NCI-H2171 (cell line): ENCODE results near the gene PDXK.
"Not testable (repeated sequence)": the region's sequence is repeated elsewhere in the genome, so short reads cannot be mapped to it uniquely, and the experiment has no call there.

ENCODE experiments used
- DNase-seq: peaks from one replicate; lab custom pipeline; 2025; lab: John Stamatoyannopoulos, UW

The PDXK gene

DNA sequence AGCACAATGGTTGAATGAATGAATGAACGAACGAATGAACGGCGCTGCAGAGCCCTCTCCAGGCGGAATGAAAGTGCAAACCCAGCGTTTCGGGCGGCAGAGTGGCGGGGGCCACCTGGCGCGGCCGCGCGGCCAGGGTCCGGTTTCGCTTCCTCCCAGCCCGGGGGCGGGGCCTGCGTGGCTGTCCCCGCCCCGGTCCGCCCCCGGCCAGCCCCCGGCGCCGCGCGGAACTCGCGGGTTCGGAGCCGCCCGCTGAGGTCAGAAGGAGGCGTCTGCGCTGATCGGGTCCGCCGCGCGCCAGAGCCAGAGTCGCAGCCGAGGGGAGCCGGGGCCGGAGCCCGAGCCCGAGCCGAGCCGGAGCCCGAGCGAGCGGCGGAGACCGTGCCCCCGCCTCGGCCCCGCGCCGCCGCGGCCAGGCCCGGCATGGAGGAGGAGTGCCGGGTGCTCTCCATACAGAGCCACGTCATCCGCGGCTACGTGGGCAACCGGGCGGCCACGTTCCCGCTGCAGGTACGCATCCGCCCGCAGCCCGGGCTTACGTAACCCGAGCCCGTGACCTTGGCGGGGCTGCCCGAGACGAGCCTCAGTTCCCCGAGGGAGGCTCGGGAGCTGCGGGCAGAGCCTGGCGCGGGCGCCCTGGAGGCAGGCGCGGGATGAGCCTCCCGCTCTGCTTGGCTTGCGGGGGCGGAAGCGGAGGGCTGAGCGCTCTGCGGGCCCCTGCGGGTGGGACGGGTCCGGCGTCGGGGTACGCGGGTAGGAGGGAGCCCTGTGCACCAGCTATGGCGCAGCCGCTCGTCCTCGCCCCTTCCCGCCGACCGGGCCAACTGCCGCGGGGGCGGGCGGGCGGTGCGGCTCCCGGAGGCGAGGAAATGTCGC, at the start of gene PDXK:
Gene PDXK, plus strand, starts transcription at position 258 of the 876 bp plus-strand sequence. Its CDS starts 166 bp downstream, at position 424.
- peak; percentile 64 for DNase-seq

DNA sequence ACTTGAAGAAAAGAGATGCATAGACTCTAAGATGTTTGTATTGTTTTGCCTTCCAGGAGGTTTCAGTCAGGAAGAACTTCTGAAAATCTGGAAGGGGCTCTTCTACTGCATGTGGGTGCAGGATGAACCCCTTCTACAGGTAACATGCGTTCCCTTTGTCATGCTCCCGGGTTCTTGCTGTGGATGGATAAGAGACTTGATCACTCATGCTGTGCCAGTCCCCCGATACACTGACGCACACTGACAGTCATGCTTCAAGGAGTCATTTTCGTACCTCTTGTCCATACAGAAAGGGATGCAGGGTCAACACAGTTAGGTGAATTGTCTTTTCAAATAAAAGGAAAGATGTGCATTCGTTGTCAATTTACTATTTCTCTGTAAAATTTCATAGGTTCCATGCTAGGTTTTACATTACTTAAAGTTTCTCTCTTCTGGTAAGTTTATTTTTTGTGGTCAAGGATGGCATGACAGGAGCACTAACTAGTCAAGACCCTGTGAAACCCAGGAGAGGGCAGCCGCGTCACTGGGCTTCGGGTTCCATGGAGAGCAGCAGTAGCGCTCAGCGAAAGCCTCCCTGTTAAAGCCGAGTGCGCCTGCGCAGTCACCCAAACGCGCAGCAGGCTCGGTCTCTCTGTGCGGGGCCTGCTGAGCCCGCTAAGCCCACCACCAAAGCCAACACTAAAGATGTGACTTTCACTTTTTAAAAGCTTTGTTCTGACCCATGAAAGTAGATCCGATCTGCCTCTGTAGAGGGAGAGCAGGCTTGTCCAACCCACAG, 48.9 kb upstream of the PDXK start:
- DNase-seq: no peak

DNA sequence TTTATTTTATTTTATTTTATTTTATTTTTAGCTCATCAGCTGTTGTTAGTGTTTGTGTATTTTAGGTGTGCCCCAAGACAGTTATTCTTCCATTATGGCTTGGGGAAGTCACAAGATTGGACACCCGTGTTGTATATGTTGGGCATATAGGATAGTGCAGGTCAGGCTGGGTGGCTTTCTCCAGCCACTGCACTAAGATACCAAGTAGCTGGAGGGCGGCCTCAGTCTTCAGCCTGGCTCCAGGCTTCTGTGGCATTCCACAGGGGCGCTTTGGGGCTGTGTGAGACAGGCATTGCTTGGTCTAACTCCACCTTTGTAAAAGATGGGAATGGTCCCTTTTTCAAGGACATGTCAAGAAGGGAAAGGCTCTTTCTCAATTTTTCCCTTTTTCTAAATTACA, 43.1 kb upstream of the PDXK start:
- DNase-seq: no peak

DNA sequence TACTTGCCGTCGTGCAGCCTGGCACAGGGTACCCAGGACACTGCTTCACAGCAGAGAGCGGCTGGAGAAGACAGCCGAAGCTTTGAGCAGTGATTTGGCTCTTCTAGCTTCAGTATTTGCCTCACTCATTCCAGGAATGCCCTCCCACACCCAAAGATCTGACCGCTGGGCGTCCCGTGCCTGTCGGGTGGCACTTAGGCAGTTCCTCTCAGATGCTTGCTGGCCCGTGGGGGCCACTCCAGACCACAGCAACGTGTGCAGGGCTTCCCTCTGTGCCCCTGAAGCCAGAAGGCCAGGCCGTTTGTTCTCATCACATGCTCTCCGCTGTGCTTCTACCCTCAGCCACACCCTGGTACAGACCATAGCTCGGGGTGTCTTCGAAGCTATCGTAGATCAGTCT, 42.5 kb upstream of the PDXK start:
- DNase-seq: no peak

DNA sequence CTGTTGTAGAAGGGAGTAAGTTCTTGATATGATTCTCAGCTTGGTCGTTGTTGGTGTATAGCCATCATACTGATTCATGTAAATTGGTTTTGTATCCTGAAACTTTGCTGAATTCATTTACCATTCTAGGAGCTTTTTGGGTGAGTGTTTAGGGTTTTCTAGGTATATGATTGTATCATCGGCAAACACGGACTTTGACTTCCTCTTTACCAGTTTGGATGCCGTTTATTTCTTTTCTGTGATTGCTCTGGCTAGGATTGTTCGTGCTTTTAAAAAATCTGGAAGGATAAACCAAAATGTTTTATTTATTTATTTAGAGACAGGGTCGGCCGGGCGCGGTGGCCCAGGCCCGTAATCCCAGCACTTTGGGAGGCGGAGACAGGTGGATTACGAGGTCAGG, 39.0 kb upstream of the PDXK start:
- no peak for DNase-seq

DNA sequence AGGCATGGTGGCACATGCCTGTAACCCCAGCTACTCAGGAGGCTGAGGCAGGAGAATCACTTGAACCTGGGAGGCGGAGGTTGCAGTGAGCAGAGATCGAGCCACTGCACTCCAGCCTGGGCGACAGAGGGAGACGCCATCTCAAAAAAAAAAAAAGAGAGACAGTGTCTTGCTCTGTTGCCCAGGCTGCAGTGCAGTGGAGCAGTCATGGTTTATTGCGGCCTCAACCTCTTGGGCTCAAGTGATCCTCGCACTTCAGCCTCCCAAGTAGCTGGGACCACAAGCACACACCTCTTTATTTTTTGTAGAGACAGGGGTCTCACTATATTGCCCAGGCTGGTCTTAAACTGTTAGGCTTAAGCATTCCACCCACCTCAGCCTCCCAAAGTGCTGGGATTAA, 38.5 kb upstream of the PDXK start:
- DNase-seq: not testable (repeated sequence)

DNA sequence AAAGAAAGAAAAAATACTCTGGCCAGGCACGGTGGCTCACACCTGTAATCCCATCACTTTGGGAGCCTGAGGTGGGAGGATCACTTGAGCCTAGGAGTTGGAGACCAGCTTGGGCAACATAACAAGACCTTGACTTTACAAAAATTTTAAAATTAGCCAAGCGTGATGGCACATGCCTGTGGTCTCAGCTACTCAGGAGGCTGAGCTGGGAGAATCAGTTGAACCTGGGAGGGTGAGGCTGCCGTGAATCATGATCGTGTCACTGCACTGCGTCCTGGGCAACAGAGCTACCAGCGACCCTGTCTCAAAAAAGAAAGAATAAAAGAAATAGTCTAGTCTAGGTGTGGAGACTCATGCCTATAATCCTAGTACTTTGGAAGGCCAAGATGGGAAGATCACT, 37.3 kb upstream of the PDXK start:
- no peak for DNase-seq

DNA sequence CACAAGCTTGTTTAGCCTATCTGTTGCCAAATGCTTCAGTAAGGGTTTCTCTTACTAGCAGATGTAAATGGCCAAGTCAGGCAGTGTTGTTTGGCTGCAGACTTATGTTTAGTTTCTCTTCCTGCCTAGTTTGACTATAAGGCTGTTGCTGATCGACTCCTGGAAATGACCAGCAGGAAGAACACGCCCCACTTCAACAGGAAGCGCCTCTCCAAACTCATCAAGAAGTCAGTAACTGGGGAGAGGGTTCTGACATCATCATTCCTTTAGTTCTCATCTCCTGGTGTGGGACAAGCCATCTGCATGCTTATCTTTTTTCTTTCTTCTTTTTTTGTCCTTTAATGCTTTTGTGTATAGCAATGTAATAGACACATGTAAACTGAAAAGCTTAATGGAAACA, 34.5 kb upstream of the PDXK start:
- DNase-seq: no peak

DNA sequence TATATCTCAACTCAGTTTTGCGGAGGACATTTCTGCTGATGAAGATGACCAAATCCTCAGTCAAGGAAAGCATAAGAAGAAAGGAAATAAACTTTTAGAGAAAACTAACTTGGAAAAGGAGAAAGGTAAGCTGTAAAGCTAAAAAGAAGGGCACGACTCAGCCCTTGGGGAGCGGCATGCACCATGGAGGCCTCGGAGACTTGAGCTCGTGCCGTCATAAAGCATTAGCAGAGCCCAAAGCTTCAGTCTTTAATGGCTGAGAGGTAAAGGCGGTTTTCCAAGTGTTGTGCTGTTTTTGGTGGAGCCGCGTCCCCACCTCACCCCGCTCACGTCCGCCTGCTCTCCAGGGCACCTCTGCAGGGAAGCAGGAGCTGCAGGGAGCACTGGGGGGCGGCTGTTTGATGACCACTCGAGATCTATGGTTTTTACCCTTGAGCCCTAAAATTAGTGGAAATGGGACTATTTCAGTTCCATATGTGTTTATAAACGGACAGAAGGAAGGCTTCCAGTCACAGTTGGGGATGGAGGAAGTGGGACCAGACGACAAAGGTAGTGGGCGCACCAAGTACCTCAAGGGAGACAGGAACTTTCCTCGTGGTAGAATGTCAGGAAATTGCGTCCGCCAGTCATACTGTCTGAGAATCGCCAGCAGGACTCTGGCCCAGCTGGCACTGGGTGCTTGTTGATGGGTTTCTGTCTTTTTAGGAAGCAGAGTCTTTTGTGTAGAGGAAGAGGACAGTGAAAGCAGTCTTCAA, 31.9 kb upstream of the PDXK start:
- no peak for DNase-seq

DNA sequence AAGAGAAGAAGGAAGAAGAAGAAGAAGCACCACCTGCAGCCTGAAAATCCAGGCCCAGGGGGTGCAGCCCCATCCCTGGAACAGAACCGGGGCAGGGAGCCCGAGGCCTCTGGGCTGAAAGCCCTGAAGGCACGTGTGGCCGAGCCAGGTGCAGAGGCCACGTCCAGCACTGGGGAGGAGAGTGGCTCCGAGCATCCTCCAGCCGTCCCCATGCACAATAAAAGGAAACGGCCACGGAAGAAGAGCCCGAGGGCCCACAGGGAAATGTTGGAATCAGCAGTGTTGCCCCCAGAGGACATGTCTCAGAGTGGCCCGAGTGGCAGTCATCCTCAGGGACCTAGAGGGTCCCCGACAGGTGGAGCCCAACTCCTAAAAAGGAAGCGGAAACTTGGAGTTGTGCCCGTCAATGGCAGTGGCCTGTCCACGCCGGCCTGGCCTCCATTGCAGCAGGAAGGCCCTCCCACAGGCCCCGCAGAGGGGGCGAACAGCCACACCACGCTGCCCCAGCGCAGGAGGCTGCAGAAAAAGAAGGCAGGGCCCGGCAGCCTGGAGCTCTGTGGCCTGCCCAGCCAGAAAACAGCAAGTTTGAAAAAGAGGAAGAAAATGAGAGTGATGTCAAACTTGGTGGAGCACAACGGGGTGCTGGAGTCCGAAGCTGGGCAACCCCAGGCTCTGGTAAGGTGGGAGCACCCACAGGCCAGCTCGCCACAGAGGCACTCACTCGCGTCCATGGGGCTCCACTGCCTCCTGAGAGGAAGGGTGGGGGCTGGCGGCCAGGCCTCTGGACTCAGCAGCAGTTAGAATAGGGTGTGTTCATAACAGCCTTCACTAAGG, 31.1 kb upstream of the PDXK start:
- DNase-seq: no peak

DNA sequence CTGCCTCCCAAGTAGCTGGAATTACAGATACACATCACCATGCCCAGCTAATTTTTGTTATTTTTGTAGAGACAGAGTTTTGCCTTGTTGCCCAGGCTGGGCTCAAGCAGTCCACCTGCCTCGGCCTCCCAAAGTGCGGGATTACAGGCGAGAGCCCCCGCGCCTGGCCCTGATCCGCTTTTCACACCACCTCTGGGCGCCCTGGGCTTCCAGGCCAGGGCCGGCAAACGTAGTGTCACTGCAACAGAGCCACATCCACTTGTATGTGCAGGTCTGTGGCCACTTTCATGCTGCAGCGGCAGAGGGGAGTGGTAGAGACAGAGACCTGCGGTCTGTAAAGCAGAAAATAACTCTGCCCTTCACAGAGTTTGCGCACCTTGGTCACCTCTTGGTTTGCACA, 30.0 kb upstream of the PDXK start:
- DNase-seq: no peak

DNA sequence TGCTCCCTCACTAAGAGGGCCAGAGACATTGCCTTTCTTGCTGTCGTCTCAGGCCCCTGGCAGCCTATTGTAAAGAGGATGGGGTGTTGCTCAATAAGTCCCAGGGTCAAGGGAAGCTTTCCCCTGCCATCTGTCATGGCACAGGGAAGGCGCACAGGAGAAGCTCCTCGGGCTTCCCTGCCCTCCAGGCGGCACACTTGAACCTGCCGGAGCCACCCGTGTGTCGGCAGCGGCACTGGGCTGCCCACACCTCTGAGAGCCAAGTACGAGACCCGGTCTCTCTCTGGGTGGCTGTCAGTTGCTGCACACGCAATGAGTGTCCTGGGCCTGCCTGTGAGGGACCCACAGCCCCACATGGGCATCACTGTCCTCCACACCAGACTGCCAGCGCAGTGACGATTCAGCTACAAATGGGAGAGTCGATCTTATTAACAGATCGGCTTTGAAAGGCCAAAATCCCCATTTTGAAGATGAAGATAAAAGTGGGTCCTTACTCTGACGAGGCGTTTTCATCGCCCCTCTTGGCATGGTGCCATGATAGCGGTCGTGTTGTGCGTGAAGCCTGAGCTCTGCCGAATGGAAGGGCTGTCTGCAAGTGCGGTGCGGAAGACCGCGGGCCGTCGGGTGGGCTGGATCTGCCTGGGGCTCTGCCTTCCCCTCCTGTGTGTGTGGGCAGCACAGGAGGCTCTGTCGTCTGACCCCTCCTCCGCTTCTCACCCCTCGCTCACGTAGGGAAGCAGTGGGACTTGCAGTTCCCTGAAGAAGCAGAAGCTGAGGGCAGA, 29.2 kb upstream of the PDXK start:
- no peak for DNase-seq

DNA sequence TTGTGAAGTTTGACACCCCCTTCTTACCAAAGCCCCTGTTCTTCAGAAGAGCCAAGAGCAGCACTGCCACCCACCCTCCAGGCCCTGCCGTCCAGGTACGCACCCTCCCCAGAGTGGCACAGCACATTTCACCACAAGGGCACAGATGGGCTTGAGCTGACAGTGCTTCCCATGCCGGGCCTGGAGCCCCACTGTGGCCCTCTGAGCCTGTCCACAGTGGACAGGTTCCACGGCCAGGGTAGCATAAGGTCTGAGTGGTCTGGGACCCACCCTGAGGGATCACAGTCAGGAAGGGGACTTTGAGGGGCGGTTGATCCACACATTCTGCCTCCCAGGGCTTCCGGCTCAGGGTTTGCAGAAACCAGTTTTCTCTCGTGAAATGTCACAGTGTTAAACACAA, 28.6 kb upstream of the PDXK start:
- DNase-seq: no peak

DNA sequence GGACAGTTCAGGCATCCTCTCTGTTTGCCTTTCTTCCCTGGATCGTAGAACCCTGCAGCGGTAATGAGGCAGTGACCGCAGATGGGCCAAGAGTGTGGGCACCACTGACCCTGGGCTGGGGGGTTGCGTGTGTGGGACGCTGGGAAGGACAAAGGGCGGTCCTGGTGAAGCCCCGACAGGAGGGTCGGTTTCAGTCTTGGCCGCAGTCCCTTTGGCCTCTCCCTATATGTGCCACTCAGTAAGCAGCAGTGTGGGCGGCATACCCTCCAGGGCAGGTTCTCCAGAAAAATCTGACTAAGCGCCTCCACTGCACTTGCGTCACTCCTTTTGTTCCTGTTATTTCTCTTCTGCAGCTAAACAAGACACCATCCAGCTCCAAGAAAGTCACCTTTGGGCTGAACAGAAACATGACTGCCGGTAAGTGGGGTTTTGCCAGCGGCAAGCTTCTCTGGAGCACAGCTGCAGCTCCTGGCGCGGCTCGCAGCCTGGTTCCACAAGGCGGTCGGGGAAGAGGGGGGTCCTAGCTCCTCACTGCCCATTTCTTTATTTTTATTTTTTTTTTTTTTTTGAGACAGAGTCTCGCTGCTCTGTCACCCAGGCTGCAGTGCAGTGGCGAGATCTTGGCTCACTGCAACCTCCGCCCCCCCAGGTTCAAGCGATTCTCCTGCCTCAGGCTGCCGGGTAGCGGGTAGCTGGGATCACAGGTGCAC, 27.7 kb upstream of the PDXK start:
- no peak for DNase-seq

DNA sequence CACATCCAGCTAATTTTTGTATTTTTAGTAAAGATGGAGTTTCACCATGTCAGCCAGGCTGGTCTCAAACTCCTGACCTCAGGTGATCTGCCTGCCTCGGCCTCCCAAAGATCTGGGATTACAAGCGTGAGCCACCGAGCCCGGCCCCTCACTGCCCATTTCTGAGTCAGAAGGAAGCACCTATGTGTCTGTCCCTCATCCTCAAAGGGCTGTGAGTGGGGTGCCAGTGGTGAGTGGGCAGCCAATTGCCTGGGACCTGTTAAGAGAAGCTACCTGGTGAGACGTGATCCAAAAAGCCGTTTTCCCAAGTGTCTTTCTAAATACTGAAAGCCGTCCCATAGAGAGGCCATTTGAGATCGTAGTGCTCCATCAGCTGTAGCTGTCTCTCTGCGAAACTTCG, 27.1 kb upstream of the PDXK start:
- DNase-seq: no peak

DNA sequence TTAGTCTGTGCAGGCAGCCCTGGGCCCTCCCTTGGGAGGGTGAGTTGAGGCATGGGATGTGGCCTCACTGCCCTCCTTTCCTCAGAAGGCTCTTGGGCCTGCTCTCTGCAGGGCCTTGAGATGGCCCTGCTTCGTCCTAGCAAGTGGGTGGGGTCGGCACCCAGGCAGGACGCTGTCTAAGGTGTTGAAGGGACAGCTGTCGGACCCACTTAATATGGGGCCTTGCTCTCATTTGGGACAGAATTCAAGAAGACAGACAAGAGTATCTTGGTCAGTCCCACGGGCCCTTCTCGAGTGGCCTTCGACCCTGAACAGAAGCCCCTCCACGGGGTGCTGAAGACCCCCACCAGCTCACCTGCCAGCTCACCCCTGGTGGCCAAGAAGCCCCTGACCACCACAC, 26.0 kb upstream of the PDXK start:
- DNase-seq: no peak

DNA sequence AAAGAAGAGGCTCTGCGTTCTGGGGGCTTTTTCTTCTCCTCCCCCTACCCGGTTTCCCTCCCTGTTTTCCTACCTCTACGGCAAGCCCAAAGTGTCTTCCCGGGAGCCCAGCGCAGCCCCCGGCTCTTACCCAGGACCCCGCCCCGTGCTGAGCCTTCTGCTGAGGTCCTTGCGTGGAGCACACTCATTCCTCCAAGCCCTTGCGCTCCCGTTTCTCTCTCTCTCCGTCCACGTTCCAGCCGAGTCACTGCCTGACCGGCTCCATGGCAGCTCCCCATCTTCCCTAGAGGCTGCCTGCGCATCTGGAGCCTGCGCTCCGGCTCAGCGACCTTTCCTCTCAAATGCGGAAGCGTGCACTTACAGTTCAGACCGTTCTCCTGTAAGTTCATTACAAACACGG, 24.9 kb upstream of the PDXK start:
- no peak for DNase-seq

DNA sequence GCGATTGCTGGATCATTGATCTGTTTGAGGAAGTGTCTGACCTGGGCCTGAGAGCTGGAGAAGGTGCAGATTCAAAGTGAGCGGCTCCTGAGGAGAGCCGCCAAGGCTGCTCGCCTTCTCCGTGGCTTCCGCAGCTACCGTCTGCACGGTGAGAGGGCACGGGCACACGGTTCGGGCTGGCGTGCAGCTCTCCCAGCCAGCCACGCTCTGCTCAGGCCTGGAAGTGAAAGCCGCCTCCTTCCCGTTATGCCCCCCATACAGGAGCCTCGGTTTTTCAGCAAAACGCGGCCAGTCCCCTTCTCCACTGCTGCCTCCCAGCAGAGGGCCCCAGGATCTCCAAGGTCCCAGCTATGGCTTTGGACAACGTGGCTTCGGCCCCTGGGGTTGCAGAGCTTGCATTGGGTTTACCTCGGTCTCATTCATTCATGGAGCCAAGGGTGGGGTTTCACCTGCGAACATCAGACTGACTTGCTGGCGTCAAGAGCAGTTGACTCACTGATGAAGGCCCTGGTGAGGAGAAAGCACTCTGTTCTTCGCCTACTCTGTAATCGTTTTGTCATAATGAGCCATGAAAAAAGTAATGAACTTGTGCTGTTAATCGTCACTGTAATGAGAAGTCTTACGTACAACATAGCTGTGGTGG, 24.4 kb upstream of the PDXK start:
- DNase-seq: no peak

DNA sequence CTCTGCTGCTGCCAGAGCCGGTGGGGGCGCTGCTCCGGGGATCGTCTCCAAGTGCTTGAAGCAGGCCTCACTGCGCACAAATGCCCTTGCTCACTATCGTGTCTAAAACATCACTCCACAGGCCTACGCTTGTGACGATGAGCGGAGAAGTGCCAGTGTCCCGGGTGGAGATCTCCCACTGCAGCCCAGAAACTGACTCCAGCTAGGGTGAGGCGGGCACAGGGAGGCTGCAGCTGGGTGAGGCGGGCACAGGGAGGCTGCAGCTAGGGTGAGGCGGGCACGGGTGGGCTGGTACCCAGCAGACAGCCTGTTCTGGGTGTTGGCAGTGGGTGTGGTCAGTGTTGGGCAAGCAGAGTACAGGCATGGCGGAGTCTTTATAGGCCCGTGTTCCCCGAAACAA, 22.7 kb upstream of the PDXK start:
- DNase-seq: no peak
